ENCODE data around the gene RAP1A. TPM values are rescaled to one million over a fixed set of nuclear protein-coding genes. Genes with fewer than 3 reads are reported as not detected.

RAP1A gene
- total RNA-seq, 1 experiment from 2014 or later = 37.1 TPM

- no peak for ATAC-seq
- in situ Hi-C loops (cut with HindIII; ENCODE audit: low pct_unique_long_range_greater_than_20kb, low sequenced_read_pairs) = no loop called here
- intact Hi-C loops (cut with micrococcal nuclease; ENCODE audit: unreplicated experiment) = no loop called here
- H3K27ac ChIP-seq (ENCODE audit: low read length) = no peak overlapping the region
- no peak for DNase-seq (ENCODE audit: low read depth, low spot score)
- no peak overlapping the region for H3K4me3 ChIP-seq (ENCODE audit: low read depth in 2 of 2, low read length in 2 of 2)
- no peaks in the 10 kb centered on the region for H3K36me3 ChIP-seq (ENCODE audit: control insufficient read depth, insufficient read depth, low read length)
- H3K27me3 ChIP-seq (ENCODE audit: control insufficient read depth, insufficient read depth, low read length) = no peaks in the 10 kb centered on the region
- ChIA-PET CTCF (interaction anchor here (0.6 kb wide), 1 partner anchor 1384 kb away, joined by 13 read pairs; no protein-coding TSS in a partner anchor), POLR2A (no interaction called here)
- no peak for TF ChIP-seq POLR2AphosphoS5 (IDR thresholded peaks at IDR 0.05; ENCODE audit: low read depth, low read length)
- TF ChIP-seq TCF7L2 (IDR thresholded peaks at IDR 0.05; ENCODE audit: low read depth, low read length) = no peak
- TF ChIP-seq SIN3A (IDR thresholded peaks at IDR 0.05; ENCODE audit: borderline replicate concordance, insufficient read depth, low read depth, low read length) = no peak
- no peak for TF ChIP-seq CTCF (IDR thresholded peaks at IDR 0.05)
- no peak for TF ChIP-seq REST (IDR thresholded peaks at IDR 0.05; ENCODE audit: insufficient read depth in 1 of 2, low read depth in 2 of 2, low read length in 1 of 2)
- BruUV-seq (replicated peaks) = no TSS peak
- no peaks in the 10 kb centered on the region for H3K9me3 ChIP-seq (ENCODE audit: control insufficient read depth, insufficient read depth, low read depth, low read length)
- no peaks in the 10 kb centered on the region for H3K4me1 ChIP-seq (ENCODE audit: control insufficient read depth, insufficient read depth, low read length)
Measured at GRCh38 chr1:111658622-111659021, 39.0 kb downstream of the RAP1A start.

- intact Hi-C loops (cut with micrococcal nuclease; ENCODE audit: unreplicated experiment) (no loop called here), in situ Hi-C loops (cut with HindIII; ENCODE audit: low pct_unique_long_range_greater_than_20kb, low sequenced_read_pairs) (no loop called here)
- no peaks in the 10 kb centered on the region for H3K4me1 ChIP-seq (ENCODE audit: control insufficient read depth, insufficient read depth, low read length)
- no peaks in the 10 kb centered on the region for H3K9me3 ChIP-seq (ENCODE audit: control insufficient read depth, insufficient read depth, low read depth, low read length)
- POLR2A ChIA-PET = no interaction called here
- H3K36me3 ChIP-seq (ENCODE audit: control insufficient read depth, insufficient read depth, low read length) = no peaks in the 10 kb centered on the region
- no peak overlapping the region for H3K27ac ChIP-seq (ENCODE audit: low read length)
- DNase-seq (ENCODE audit: low read depth, low spot score) (no peak), ATAC-seq (no peak)
- no TSS peak for BruUV-seq (replicated peaks)
- H3K4me3 ChIP-seq (ENCODE audit: low read depth in 2 of 2, low read length in 2 of 2) = no peak overlapping the region
- TF ChIP-seq SIN3A (IDR thresholded peaks at IDR 0.05; ENCODE audit: borderline replicate concordance, insufficient read depth, low read depth, low read length) = no peak
- TF ChIP-seq REST (IDR thresholded peaks at IDR 0.05; ENCODE audit: insufficient read depth in 1 of 2, low read depth in 2 of 2, low read length in 1 of 2) = no peak
- no peak for TF ChIP-seq TCF7L2 (IDR thresholded peaks at IDR 0.05; ENCODE audit: low read depth, low read length)
- TF ChIP-seq CTCF (IDR thresholded peaks at IDR 0.05) = no peak
- no peak for TF ChIP-seq POLR2AphosphoS5 (IDR thresholded peaks at IDR 0.05; ENCODE audit: low read depth, low read length)
- H3K27me3 ChIP-seq (ENCODE audit: control insufficient read depth, insufficient read depth, low read length) = no peaks in the 10 kb centered on the region
- CTCF ChIA-PET = no interaction called here
Measured at GRCh38 chr1:111660204-111661150, 40.9 kb downstream of the RAP1A start.
